Activated B cell treated with CpG ODN at 0.5 μM for 24 hours (primary cell): Measurements from ENCODE around the gene ZNF473. TPM values are rescaled to one million over a fixed set of nuclear protein-coding genes. Genes with fewer than 3 reads are reported as not detected.

Experiments
- ATAC-seq: fragments of 200-7000 bp; cut with Tn5 transposase; one replicate; pipeline ENCODE4 v1.10.0; 2021; ENCODE audit warnings: low read depth, mild to moderate bottlenecking, moderate library complexity
- CTCF ChIA-PET: fragments of 350-600 bp; sonication (Branson Sonifier 250); formaldehyde crosslinking; loops from one replicate; lab custom pipeline; 2021; ENCODE audit warnings: antibody characterized with exemption; lab: Charles Lee
- POLR2A ChIA-PET: fragments of 350-600 bp; sonication (Branson Sonifier 250); formaldehyde crosslinking; loops from one replicate; lab custom pipeline; 2021; ENCODE audit warnings: antibody characterized with exemption; lab: Charles Lee
- DNase-seq: peaks from one replicate; pipeline ENCODE4 v3.0.0; 2022
- H3K27ac Mint-ChIP-seq: one replicate; pipeline ENCODE4 v1.8.0; 2020; ENCODE audit warnings: mixed read lengths
- H3K27me3 Mint-ChIP-seq: one replicate; pipeline ENCODE4 v1.8.0; 2021; ENCODE audit warnings: mixed read lengths
- H3K36me3 Mint-ChIP-seq: one replicate; pipeline ENCODE4 v1.8.0; 2021; ENCODE audit warnings: low read depth, mixed read lengths
- H3K4me1 Mint-ChIP-seq: one replicate; pipeline ENCODE4 v1.8.0; 2021; ENCODE audit warnings: mixed read lengths
- H3K4me3 Mint-ChIP-seq: one replicate; pipeline ENCODE4 v1.8.0; 2020; ENCODE audit warnings: mild to moderate bottlenecking, mixed read lengths
- H3K9me3 Mint-ChIP-seq: one replicate; pipeline ENCODE4 v1.8.0; 2020; ENCODE audit warnings: mixed read lengths
- intact Hi-C: fragments of 100-400 bp; cut with micrococcal nuclease; formaldehyde crosslinking; loops from one replicate; pipeline ENCODE4 v1.15.1; 2024
- total RNA-seq: library from RNA; stranded (reverse); gene quantifications from 2 replicates; pipeline ENCODE4 v1.2.3, GENCODE V29; 2022
- TF ChIP-seq, protein P1 (sequence below): fragments of 200-600 bp; IDR thresholded peaks from one replicate; pipeline ENCODE4 v1.8.0; 2022; ENCODE audit warnings: antibody characterized with exemption, mild to moderate bottlenecking

Gene ZNF473
- total RNA-seq, 1 donor from 2014 or later: 14.2 TPM

DNA sequence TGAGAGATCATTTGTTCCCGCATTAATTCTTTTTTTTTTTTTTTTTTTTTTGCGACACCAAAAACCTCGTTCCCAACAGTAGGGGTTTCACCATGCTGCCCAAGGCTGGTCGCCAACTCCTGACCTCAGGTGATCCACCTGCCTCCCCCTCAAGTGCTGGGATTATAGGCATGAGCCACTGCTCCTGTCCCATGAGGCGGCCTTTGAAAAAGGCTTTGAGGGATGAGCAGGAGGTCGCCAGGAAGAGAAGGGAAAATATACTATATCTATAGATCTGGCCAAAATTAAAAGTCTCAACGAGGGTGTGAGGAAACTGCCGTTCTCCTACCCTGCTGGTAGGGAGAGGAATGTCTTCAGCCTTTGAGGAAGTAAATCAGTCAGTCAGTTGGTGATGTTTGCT lies 26.2 kb downstream of the ZNF473 start:
- Mint-ChIP-seq H3K27ac (no peak overlapping the region), H3K4me1 (peaks cover 17% of the 10 kb centered on the region), H3K9me3 (peaks cover 8% of the 10 kb centered on the region), H3K27me3 (peaks cover 6% of the 10 kb centered on the region), H3K4me3 (peak overlapping the region; percentile 19), H3K36me3 (peaks cover 17% of the 10 kb centered on the region)
- ATAC-seq: no peak
- TF ChIP-seq, protein P1, sequence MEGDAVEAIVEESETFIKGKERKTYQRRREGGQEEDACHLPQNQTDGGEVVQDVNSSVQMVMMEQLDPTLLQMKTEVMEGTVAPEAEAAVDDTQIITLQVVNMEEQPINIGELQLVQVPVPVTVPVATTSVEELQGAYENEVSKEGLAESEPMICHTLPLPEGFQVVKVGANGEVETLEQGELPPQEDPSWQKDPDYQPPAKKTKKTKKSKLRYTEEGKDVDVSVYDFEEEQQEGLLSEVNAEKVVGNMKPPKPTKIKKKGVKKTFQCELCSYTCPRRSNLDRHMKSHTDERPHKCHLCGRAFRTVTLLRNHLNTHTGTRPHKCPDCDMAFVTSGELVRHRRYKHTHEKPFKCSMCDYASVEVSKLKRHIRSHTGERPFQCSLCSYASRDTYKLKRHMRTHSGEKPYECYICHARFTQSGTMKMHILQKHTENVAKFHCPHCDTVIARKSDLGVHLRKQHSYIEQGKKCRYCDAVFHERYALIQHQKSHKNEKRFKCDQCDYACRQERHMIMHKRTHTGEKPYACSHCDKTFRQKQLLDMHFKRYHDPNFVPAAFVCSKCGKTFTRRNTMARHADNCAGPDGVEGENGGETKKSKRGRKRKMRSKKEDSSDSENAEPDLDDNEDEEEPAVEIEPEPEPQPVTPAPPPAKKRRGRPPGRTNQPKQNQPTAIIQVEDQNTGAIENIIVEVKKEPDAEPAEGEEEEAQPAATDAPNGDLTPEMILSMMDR: no peak
- DNase-seq: no peak
- intact Hi-C loops: loop anchor here (2.0 kb wide), 1 partner anchor 27 kb away; the partner anchor contains the start of gene VRK3
- ChIA-PET CTCF (no interaction called here), POLR2A (interaction anchor here (0.6 kb wide), 1 partner anchor 1657 kb away, joined by 6 read pairs; no protein-coding TSS in a partner anchor)

DNA sequence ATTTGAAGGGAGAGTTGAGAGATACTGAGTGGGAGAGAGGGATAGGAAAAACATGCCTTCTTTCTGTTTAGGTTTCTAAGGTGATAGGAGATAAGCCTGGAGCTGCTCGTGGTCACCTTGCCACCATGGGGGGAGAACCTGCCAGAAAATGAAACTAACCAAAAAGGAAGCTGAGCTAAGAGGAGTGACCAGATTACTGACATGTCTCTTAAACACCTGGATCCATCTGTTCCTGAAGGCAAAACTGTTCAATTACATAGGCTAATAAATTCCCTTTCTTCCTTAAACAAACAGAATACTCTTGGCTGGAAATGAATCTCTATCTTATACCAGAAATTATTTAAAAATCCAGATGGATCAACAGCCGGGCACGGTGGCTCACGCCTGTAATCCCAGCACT lies 27.3 kb downstream of the ZNF473 start:
- ChIA-PET CTCF (no interaction called here), POLR2A (interaction anchor here (0.7 kb wide), 1 partner anchor 339 kb away, joined by 4 read pairs; no protein-coding TSS in a partner anchor)
- TF ChIP-seq, protein P1: no peak
- peaks cover 6% of the 10 kb centered on the region for H3K27me3 Mint-ChIP-seq
- H3K4me3 Mint-ChIP-seq: no peak overlapping the region
- H3K4me1 Mint-ChIP-seq: peaks cover 17% of the 10 kb centered on the region
- ATAC-seq (no peak), DNase-seq (no peak)
- peaks cover 5% of the 10 kb centered on the region for H3K9me3 Mint-ChIP-seq
- peaks cover 6% of the 10 kb centered on the region for H3K36me3 Mint-ChIP-seq
- no peak overlapping the region for H3K27ac Mint-ChIP-seq
- intact Hi-C loops: no loop called here

DNA sequence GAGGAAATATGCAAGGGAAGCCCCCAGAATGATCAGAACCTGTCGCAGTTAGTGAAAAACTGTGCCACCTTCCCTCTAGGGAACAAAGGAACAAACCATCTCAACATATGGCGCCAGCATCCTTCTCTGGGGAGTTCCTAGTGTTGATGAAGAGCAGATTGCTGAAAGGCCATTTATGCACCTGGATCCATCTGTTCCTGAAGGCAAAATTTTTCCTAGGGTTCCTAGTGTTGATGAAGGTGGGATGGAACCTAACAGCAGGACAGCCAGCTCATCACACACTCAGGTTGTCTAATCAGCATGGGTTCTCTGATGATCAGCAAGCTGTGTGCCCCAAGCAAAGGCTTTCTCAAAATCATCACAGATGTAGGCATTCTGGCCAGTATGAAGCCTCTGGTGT lies 32.6 kb downstream of the ZNF473 start:
- Mint-ChIP-seq H3K27ac (no peak overlapping the region), H3K9me3 (peaks cover 20% of the 10 kb centered on the region), H3K4me1 (no peaks in the 10 kb centered on the region), H3K27me3 (peaks cover 6% of the 10 kb centered on the region), H3K4me3 (no peak overlapping the region), H3K36me3 (peaks cover 1% of the 10 kb centered on the region)
- ChIA-PET CTCF (no interaction called here), POLR2A (no interaction called here)
- TF ChIP-seq, protein P1: no peak
- intact Hi-C loops: no loop called here
- DNase-seq (no peak), ATAC-seq (no peak)

DNA sequence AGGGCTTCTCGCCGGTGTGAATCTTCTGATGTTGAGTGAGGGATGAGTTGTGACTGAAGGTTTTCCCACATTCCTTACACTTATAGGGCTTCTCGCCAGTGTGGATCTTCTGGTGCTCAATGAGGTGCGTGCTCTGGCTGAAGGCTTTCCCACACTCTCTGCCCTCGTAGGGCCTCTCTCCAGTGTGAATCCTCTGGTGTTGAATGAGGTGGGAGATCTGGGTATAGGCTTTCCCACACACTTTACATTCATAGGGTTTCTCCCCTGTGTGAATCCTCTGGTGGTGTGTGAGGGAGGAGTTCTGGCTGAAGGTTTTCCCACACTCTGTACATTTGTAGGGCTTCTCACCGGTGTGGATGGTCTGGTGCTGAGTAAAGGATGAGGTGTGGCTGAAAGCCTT lies 33.2 kb downstream of the ZNF473 start:
- Mint-ChIP-seq H3K9me3 (peaks cover 20% of the 10 kb centered on the region), H3K36me3 (peaks cover 1% of the 10 kb centered on the region), H3K4me1 (no peaks in the 10 kb centered on the region), H3K27me3 (peaks cover 6% of the 10 kb centered on the region), H3K27ac (no peak overlapping the region), H3K4me3 (no peak overlapping the region)
- intact Hi-C loops: no loop called here
- TF ChIP-seq, protein P1: no peak
- ChIA-PET POLR2A (no interaction called here), CTCF (no interaction called here)
- no peak for DNase-seq
- ATAC-seq: no peak

DNA sequence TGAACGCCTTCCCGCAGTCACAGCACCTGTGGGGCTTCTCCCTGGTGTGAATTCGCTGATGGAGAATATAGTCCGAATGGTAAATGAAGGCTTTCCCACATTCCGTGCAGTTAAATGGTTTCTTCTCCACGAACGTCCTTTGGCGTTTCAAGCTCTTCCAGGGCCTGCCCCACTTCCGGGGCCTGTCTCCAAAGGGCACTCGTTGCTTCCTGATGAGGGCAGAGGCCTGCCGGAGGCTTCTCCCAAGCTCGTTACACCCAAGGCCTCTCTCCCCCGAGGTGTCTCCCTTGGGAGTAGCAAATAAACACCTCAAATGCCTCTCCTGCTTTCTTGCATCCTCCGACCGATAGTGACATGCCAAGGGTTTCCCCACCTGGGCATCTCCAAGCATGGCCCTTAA lies 34.3 kb downstream of the ZNF473 start:
- ATAC-seq: no peak
- Mint-ChIP-seq H3K27me3 (peaks cover 6% of the 10 kb centered on the region), H3K36me3 (peaks cover 1% of the 10 kb centered on the region), H3K27ac (no peak overlapping the region), H3K4me1 (no peaks in the 10 kb centered on the region), H3K9me3 (peaks cover 20% of the 10 kb centered on the region), H3K4me3 (no peak overlapping the region)
- TF ChIP-seq, protein P1: no peak
- DNase-seq: no peak
- intact Hi-C loops: no loop called here
- CTCF ChIA-PET: no interaction called here
- POLR2A ChIA-PET: no interaction called here
